HL-60/S4 (cell line): ENCODE results near the gene RPS6KB2.
"Not testable (repeated sequence)": the region's sequence is repeated elsewhere in the genome, so short reads cannot be mapped to it uniquely, and the experiment has no call there.

Experiments used
- in situ Hi-C: fragments of 300-500 bp; cut with MboI; formaldehyde crosslinking; loops from 2 replicates; pipeline ENCODE4 v1.14.3; 2022; ENCODE audit warnings: low sequenced_read_pairs

Gene RPS6KB2

DNA sequence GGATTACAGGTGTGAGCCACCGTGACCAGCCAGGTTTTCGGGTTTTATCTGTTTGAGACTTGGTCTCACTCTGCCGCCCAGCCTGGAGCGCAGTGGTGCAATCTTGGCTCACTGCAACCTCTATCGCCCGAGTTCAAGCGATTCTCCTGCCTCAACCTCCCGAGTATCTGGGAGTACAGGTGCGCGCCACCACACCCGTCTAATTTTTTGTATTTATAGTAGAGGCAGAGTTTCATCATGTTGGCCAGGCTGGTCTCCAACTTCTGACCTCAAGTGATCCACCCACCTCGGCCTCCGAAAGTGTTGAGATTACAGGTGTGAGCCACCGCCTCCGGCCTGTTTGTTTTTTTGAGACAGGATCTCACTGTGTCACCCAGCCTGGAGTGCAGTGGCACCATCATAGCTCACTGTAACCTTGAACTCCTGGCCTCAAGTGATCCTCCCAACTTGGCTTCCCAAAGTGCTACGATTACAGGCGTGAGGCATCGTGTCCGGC is 882 bp upstream of the RPS6KB2 start:
- in situ Hi-C loops = not testable (repeated sequence)

DNA sequence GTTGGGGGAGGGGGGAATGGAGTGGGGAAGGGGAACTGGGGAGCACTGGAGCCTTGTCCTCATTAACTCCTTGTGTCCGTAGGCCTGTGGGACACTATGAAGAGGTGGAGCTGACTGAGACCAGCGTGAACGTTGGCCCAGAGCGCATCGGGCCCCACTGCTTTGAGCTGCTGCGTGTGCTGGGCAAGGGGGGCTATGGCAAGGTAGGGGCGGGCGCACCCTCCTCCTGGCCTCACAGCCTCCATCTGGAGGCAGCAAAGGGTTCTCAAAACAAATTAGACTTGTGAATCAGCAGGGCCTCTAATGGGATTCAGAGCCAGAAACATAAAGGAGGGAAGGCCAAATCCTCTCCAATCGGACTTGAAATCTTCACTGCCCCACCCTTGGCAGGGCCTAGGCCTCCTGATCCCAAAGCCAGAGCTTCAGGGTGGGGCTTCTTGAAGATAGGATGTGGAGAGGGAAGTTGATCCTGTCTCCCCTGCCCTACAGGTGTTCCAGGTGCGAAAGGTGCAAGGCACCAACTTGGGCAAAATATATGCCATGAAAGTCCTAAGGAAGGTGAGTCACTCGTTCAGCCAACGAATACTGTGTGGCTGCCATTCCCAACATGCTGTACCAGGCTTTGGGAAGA is 859 bp downstream of the RPS6KB2 start:
- in situ Hi-C loops = no loop called here

DNA sequence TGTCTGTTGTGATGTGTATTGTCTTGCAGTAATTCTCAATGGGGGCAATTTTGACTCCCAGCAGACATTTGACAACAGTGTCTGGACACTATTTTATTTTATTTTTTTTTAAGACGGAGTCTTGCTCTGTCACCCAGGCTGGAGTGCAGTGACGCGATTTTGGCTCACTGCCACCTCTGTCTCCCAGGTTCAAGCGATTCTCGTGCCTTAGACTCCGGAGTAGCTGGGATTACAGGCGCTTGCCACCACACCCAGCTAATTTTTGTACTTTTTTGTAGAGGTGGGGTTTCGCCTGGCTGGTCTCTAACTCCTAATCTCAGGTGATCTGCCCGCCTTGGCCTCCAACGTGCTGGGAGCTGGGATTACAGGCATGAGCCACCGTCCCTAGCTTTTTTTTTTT is 1.4 kb downstream of the RPS6KB2 start:
- in situ Hi-C loops = no loop called here

DNA sequence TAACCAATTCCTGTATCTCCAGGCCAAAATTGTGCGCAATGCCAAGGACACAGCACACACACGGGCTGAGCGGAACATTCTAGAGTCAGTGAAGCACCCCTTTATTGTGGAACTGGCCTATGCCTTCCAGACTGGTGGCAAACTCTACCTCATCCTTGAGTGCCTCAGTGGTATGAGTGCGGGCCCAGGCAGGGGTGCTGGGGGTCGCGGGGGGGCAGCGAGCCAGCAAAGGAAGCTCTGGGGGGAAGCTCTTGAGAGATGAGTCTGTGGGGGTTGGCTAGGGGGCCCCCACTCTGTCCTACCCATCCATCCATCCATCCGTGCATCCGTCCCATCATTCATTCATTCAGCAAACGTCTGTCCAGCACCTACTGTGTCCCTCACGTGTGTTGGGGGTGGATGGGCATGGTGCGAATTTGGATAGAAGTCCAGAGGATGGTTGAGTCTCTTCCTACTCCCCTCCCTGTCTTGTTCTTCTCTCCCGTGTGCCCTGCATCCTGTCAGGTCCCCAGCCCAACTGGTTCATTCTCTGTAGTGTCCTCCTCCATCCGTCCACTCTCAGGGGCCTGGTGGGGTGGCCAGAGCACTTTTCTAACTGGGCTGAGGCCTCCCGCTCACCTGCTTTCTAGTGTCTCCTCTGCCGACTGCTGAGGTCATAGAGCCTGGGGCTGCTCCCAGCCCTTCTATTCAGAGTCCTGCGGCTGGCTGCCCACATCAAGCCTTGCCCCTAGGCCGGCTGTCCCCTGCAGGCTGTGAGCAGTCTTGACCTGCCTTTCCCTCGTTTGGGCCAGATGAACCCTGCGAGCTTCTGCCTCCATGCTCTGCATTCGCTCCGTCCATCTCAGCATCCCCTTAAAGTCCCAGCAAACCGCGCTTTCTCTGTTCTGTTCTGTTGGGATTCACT is 3.3 kb downstream of the RPS6KB2 start:
- in situ Hi-C loops = no loop called here

- in situ Hi-C loops = no loop called here
Observed at GRCh38 chr11:67432655-67433349, 4.5 kb downstream of the RPS6KB2 start.

DNA sequence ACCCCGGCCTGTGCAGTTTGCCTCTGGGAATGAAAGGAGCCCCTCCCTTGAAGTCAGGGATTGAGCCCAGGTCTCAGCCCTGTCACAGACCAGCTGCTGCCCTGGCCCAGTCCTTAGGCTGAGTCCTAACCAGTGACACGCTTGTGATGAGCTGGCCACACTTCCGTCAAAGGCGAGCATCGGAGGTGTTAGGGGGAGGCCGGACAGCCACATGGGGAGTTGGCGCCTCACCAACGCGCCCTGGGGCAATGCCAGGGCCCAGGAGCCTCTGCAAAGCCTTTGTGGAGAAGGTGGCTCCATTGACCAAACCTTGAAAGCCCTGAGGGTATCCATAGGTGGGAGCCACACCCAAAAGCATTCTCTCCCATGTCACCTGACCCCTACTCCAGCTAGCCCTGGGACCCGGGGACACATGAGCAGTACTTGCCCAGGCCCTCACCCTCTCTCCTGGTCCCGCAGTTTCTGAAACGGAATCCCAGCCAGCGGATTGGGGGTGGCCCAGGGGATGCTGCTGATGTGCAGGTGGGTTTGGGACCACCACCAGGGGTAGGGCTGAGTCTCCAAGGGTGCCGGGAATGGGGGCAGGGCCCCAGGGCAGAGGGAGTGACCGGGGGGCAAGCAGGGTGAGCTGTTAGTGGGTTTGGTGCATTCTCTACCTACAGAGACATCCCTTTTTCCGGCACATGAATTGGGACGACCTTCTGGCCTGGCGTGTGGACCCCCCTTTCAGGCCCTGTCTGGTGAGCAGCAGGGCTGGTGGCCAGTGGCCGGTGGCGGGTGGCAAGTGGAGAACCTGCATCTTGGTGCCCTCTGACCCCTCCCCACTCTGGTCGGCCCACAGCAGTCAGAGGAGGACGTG is 5.5 kb downstream of the RPS6KB2 start:
- in situ Hi-C loops = no loop called here

DNA sequence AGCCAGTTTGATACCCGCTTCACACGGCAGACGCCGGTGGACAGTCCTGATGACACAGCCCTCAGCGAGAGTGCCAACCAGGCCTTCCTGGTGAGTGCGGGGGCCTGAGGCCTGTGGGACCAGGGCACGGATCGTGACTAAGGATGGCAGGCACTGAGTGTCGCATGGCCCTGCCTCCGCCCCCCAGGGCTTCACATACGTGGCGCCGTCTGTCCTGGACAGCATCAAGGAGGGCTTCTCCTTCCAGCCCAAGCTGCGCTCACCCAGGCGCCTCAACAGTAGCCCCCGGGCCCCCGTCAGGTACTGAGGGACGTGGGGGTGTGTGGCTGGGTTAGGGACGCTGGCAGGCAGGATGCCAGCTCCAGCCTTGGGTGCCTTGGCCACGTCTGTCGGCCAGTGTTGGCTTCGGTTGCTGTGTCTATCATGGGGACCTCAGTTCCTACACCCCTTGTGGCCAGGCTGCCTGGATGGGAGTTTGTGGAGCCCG is 6.1 kb downstream of the RPS6KB2 start:
- in situ Hi-C loops = no loop called here

DNA sequence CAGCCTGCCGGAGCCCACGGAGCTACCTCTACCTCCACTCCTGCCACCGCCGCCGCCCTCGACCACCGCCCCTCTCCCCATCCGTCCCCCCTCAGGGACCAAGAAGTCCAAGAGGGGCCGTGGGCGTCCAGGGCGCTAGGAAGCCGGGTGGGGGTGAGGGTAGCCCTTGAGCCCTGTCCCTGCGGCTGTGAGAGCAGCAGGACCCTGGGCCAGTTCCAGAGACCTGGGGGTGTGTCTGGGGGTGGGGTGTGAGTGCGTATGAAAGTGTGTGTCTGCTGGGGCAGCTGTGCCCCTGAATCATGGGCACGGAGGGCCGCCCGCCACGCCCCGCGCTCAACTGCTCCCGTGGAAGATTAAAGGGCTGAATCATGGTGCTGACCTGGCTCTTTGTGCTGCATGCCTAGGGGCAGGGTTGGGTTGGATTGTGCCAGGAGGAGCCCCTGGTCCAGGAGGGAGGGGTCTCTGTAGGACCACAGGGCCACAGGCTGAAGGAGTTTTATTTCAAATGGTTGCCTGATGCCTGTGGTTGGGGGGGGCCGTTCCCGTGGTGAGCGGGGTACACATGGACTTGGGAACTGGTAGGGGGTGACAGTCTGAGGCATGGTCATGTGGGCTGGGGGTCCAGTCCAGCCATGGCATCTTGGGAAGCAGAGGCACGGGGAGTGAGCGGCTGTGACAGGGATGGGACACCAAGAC is 6.9 kb downstream of the RPS6KB2 start:
- in situ Hi-C loops = no loop called here

DNA sequence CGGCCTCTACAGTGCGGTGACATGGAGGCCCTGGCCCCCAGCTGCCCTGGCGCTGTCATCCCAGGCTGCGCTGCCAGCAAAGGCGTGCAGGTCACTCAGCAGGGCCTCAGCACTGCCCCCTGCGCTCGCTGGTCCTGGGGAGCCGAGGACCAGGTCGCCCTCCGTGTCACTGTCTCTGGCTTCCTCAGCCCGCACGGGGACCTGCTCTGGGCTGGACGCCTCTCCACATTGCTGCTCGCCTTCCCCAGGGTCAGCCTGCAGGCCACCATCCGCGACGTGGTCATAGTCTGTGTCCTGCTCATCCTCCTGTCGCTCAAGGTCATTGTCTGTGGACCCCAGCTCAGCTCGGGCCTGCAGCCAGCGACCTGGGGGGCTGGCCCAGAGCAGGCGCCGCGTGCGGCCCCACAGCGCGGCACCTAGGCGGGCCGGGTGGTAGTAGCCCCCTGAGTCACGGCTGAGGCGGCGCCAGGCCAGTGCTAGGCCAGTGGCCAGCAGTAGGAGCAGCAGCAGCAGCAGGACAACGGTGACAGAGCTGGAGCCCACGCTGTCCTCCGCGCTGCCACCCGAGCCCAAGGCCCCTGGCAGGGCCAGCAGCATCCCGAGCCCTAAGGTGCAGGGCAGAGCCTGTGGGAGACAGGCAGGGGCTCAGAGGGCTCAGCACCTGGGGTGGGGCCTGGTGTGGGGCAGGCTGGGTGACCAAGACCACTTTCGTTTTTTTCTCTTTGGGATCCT is 7.6 kb downstream of the RPS6KB2 start:
- in situ Hi-C loops = no loop called here

GRCh38 chr11:67436459-67437081 is 8.3 kb downstream of the RPS6KB2 start:
- in situ Hi-C loops = no loop called here

GRCh38 chr11:67437082-67437808 is 9.0 kb downstream of the RPS6KB2 start, which contains the start of gene PTPRCAP:
PTPRCAP (minus strand) TSS chr11:67437682; CDS start chr11:67437619, 63 bp downstream.
- in situ Hi-C loops = no loop called here

DNA sequence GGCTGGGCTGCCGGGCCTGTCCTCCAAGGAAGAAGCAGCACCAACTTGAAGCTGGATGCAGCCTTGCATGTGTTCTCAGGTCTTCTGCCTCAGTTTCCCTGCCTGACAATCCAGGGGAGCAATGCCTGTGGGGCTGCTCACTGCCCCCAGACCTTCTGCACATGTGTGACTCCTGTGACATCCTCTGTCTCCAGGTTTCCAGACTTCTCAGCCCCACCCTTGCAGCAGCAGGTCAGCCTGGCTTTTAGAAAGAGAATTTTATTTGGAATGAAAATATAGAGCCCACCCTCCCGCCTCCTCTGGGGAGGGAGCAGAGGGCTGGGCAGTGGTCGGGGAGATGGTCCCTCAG is 9.5 kb downstream of the RPS6KB2 start:
- in situ Hi-C loops = no loop called here

- in situ Hi-C loops = no loop called here
Observed at GRCh38 chr11:67438158-67438902, 10.0 kb downstream of the RPS6KB2 start.

GRCh38 chr11:67439321-67440228 is 11.3 kb downstream of the RPS6KB2 start:
- in situ Hi-C loops = no loop called here

GRCh38 chr11:67440229-67441097 is 12.2 kb downstream of the RPS6KB2 start:
- in situ Hi-C loops = no loop called here
